Suprapubic skin (tissue), 4 donors: ENCODE results near the gene OAS1. TPM values are rescaled to one million over a fixed set of nuclear protein-coding genes. Genes with fewer than 3 reads are reported as not detected.
"Not testable (repeated sequence)": the region's sequence is repeated elsewhere in the genome, so short reads cannot be mapped to it uniquely, and the experiment has no call there.

Experiments
- DNase-seq, 2 donors: peaks; one replicate each; pipeline ENCODE4 v3.0.0-alpha.2; 2019; ENCODE audit warnings: low spot score in 2 of 2
- H3K27ac ChIP-seq: fragments of 200-600 bp; sonication (generic); one replicate; pipeline ENCODE4 v1.5.1; 2019
- H3K27me3 ChIP-seq: fragments of 200-600 bp; sonication (generic); one replicate; pipeline ENCODE4 v1.5.1; 2019
- H3K36me3 ChIP-seq: fragments of 200-600 bp; sonication (generic); one replicate; pipeline ENCODE4 v1.5.1; 2019
- H3K4me1 ChIP-seq: fragments of 200-600 bp; sonication (generic); one replicate; pipeline ENCODE4 v1.5.1; 2019
- H3K4me3 ChIP-seq: fragments of 200-600 bp; sonication (generic); one replicate; pipeline ENCODE4 v1.5.1; 2019; ENCODE audit warnings: mild to moderate bottlenecking
- H3K9me3 ChIP-seq: fragments of 200-600 bp; sonication (generic); one replicate; pipeline ENCODE4 v1.5.1; 2019
- CTCF ChIP-seq, 2 donors: fragments of 200-600 bp in 1 of 2; fragments of 450-650 bp in 1 of 2; sonication (generic) in 1 of 2; IDR thresholded peaks; one replicate each; pipeline ENCODE4 v1.5.1; 2016 to 2019; ENCODE audit warnings: antibody characterized with exemption in 2 of 2, mild to moderate bottlenecking in 1 of 2, moderate library complexity in 1 of 2
- EP300 ChIP-seq: sonication (generic); formaldehyde crosslinking; IDR thresholded peaks from one replicate; pipeline ENCODE4 v1.6.1; 2017; ENCODE audit warnings: antibody characterized with exemption
- POLR2A ChIP-seq, 2 donors: fragments of 450-650 bp; IDR thresholded peaks; one replicate each; pipeline ENCODE4 v1.6.1; 2017; ENCODE audit warnings: antibody characterized with exemption in 2 of 2, mild to moderate bottlenecking in 2 of 2, moderate library complexity in 2 of 2
- POLR2AphosphoS5 ChIP-seq, 3 donors: sonication (generic); formaldehyde crosslinking; IDR thresholded peaks; one replicate each; pipeline ENCODE4 v1.6.1; 2017; ENCODE audit warnings: antibody characterized with exemption in 3 of 3
- WGBS: methylation state at CpG from one replicate; pipeline ENCODE4 v1.1.5; 2018; 5-methylcytosine and 5-hydroxymethylcytosine counted together
- total RNA-seq, 4 donors: library from RNA; depleted of rRNA; stranded (reverse); fragments of >200 nt; gene quantifications; one replicate each; pipeline ENCODE4 v1.1.0, GENCODE V29; 2016

Gene OAS1
- total RNA-seq, 4 donors from 2014 or later: 20.6 to 26.8 (median 23.5) TPM

- 67% methylated on average over 7 of the region's 7 CpGs for WGBS
- Histone ChIP-seq H3K9me3 (no peaks in the 10 kb centered on the region), H3K36me3 (peaks cover 12% of the 10 kb centered on the region), H3K4me1 (peaks cover 53% of the 10 kb centered on the region), H3K27me3 (no peaks in the 10 kb centered on the region), H3K4me3 (peak overlapping the region; percentile 47), H3K27ac (peak overlapping the region; percentile 78)
- TF ChIP-seq CTCF (IDR thresholded peaks at IDR 0.05) (no peak), POLR2AphosphoS5 (IDR thresholded peaks at IDR 0.05) (no peak), POLR2A (IDR thresholded peaks at IDR 0.05) (no peak), EP300 (no peak)
- DNase-seq: no peak
Observed at GRCh38 chr12:112907415-112908157, 824 bp downstream of the OAS1 start.

GRCh38 chr12:112908548-112908947, 1.8 kb downstream of the OAS1 start:
- Histone ChIP-seq H3K36me3 (peaks cover 12% of the 10 kb centered on the region), H3K9me3 (peaks cover 6% of the 10 kb centered on the region), H3K27me3 (no peaks in the 10 kb centered on the region), H3K4me1 (peaks cover 53% of the 10 kb centered on the region), H3K27ac (no peak overlapping the region), H3K4me3 (peak overlapping the region; percentile 47)
- 65% methylated on average over 12 of the region's 12 CpGs for WGBS
- no peak for DNase-seq
- TF ChIP-seq POLR2A (IDR thresholded peaks at IDR 0.05): no peak
- TF ChIP-seq POLR2AphosphoS5 (IDR thresholded peaks at IDR 0.05): no peak
- no peak for TF ChIP-seq EP300
- no peak for TF ChIP-seq CTCF (IDR thresholded peaks at IDR 0.05)

- H3K36me3 ChIP-seq: peaks cover 12% of the 10 kb centered on the region
- no peak overlapping the region for H3K4me3 ChIP-seq
- H3K27me3 ChIP-seq: no peaks in the 10 kb centered on the region
- 100% methylated on average over 4 of the region's 4 CpGs for WGBS
- H3K4me1 ChIP-seq: peaks cover 46% of the 10 kb centered on the region
- peaks cover 8% of the 10 kb centered on the region for H3K9me3 ChIP-seq
- TF ChIP-seq POLR2AphosphoS5 (IDR thresholded peaks at IDR 0.05): no peak
- TF ChIP-seq CTCF (IDR thresholded peaks at IDR 0.05): no peak
- TF ChIP-seq EP300: no peak
- no peak for TF ChIP-seq POLR2A (IDR thresholded peaks at IDR 0.05)
- DNase-seq: no peak
- H3K27ac ChIP-seq: no peak overlapping the region
Observed at GRCh38 chr12:112909693-112910092, 2.9 kb downstream of the OAS1 start.

GRCh38 chr12:112913038-112913688, 6.4 kb downstream of the OAS1 start:
- Histone ChIP-seq H3K36me3 (peaks cover 22% of the 10 kb centered on the region), H3K27me3 (no peaks in the 10 kb centered on the region), H3K4me3 (no peak overlapping the region), H3K4me1 (peaks cover 24% of the 10 kb centered on the region), H3K27ac (no peak overlapping the region), H3K9me3 (peaks cover 8% of the 10 kb centered on the region)
- TF ChIP-seq POLR2A (IDR thresholded peaks at IDR 0.05) (no peak), POLR2AphosphoS5 (IDR thresholded peaks at IDR 0.05) (no peak), CTCF (IDR thresholded peaks at IDR 0.05) (no peak), EP300 (no peak)
- no peak for DNase-seq
- 100% methylated on average over 1 of the region's 1 CpG for WGBS

GRCh38 chr12:112913888-112914287, 7.1 kb downstream of the OAS1 start:
- WGBS: 99% methylated on average over 2 of the region's 2 CpGs
- not testable (repeated sequence) for DNase-seq, H3K27me3 ChIP-seq, H3K27ac ChIP-seq, H3K4me3 ChIP-seq, H3K9me3 ChIP-seq
- Histone ChIP-seq H3K36me3 (peaks cover 23% of the 10 kb centered on the region), H3K4me1 (peaks cover 18% of the 10 kb centered on the region)
